GM12801 (cell line): ENCODE results near the gene GRID2.

Experiments
- TF ChIP-seq, protein P1 (sequence below): IDR thresholded peaks from one replicate; pipeline ENCODE4 v1.5.1; 2011; ENCODE audit warnings: control low read depth; ENCODE audit not compliant: insufficient read length; ENCODE audit errors: extremely low read depth

Gene GRID2

DNA sequence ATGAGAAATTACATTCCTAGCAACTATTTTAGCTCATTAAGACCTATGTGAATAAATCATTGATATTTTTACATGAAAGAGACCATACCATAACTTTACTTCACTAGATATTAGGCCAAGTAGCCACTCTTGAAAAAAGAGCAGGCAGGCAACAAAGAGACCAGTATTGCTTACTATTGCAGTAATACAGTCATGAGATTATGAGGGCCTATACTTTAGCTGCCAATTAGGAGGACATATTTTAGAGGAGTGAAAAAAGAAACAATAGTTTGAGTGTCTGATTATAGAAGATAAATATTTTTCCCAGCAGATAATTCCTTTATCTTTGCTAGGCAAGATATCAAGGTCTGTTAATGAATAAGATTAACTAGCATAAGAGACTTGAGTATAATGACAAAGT lies 739.0 kb downstream of the GRID2 start:
- TF ChIP-seq, protein P1, sequence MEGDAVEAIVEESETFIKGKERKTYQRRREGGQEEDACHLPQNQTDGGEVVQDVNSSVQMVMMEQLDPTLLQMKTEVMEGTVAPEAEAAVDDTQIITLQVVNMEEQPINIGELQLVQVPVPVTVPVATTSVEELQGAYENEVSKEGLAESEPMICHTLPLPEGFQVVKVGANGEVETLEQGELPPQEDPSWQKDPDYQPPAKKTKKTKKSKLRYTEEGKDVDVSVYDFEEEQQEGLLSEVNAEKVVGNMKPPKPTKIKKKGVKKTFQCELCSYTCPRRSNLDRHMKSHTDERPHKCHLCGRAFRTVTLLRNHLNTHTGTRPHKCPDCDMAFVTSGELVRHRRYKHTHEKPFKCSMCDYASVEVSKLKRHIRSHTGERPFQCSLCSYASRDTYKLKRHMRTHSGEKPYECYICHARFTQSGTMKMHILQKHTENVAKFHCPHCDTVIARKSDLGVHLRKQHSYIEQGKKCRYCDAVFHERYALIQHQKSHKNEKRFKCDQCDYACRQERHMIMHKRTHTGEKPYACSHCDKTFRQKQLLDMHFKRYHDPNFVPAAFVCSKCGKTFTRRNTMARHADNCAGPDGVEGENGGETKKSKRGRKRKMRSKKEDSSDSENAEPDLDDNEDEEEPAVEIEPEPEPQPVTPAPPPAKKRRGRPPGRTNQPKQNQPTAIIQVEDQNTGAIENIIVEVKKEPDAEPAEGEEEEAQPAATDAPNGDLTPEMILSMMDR: no peak

DNA sequence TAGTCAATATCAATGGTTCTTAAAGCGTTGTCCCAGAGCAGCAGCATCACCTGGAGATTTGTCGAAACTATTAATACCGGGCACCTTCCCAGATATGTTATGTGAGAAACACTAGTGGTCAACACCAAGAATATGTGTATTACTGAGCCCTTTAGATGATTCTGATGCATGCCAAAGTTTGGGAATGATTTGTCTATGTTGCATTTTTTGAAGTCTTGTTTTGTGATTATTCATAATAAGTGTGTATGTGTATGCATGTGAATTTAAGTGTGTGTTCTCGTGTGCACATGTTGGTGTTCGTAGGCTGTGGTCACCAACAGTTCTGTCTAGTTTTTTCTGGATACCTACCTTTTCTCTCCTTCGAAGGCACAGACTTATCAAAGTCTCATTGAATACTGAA lies 749.4 kb downstream of the GRID2 start:
- TF ChIP-seq, protein P1: no peak

DNA sequence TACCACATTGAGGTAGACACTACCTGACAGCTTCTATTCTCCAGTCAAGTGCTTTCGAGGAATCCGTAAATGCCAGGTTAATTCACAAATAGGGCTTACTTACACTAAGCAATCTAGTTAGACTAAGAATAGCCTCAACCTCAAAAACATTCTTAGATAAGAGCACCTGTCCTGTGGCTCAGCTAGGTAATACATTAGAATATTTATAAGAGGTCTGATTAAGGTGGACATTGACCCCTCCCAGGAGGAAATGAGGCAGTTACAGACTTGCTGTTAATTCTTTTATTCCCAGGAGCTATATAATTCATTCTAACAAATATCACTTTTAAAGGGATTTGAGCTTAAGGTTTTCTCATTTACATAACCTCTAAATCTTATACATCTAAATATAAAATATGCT lies 758.1 kb downstream of the GRID2 start:
- TF ChIP-seq, protein P1: no peak

DNA sequence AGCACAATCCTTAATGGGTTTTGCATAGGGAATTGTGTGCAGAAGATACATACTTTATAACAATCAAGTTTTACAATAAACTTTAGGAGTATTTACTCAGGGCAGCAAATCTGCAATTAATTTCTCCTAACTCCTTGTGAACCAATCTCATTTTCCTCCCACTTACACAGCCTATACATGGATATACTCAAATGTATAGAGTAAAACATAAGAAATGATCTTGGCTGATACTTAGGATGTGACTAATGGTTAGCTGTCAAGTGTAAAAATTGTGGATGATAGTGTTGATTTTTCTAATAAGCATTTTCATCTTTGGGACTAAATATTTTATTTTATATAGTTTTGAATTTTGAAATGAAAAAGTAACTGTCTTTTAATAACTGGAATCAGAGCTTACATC lies 759.6 kb downstream of the GRID2 start:
- TF ChIP-seq, protein P1: no peak

DNA sequence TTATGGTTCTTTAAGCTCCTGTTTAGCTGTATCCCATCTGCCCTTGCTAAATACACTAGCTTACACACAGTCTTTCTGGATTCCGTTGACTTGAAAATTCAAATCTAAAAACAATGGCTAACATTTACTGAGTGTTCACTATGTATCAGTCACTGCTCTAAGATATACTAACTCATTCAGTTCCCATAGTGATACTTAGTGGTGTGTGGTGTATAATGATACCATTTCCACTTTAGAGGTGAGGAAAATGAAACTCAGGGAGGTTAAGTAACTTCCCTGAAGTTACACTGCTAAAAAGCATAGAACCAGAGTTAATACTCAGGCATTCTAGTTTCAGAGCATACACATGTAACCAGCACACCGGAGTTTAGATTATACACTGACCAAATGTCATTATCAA lies 762.0 kb downstream of the GRID2 start:
- TF ChIP-seq, protein P1: no peak

DNA sequence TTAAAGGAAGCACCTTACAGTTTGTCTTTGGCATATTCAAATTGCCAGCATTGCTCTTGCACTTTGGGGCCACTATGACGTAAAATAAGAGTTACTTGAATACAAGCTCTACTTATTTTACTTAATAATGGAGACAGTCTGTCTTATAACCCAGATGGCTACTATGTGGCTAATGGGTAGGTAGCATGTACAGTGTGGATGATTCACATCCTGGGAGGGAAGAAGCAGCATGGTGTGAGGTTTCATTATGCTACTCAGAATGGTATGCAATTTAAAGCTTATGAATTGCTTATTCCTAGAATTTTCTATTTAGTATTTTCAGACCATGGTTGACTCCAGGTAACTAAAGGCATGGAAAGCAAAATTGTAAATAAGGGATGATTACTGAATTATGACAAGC lies 763.0 kb downstream of the GRID2 start:
- TF ChIP-seq, protein P1: no peak

DNA sequence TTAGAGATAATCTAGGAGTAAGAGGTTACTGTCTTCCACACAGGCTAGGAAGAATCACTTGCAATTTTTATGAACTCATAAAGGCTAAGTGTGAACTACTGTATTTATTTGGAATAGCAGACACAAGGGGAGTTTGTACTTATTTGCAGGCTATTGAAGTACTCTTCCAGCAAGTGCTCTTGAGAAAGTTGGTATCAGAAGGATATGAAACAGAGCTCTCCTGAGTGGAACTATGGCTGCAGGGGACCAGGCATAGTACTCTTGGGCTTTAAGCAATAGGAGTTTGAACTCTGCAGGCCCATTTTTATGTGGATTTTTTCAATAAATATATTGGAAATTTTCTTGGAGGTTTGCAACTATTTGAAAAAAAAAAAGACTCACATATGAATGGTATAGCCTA lies 768.5 kb downstream of the GRID2 start:
- TF ChIP-seq, protein P1: no peak

DNA sequence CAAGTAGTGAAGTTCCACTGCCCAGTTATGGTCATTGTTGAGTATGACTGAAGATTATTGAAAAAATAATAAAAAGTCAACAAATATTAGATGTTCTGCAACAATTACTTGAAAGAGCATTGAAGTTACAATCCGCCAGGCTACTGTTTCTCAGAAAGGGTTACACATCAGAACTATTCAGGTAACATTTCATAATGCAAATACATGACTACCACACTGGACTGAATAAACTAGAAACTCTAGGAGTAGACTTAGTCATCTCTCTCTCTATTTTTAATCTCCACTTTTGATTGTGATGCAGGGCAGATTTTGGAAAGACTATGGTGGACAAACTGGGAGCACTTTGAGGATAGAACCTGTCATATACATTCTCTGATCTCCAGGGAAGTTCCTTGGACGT lies 776.5 kb downstream of the GRID2 start:
- TF ChIP-seq, protein P1: no peak
